ENCODE results near the gene STS. TPM values are rescaled to one million over a fixed set of nuclear protein-coding genes. Genes with fewer than 3 reads are reported as not detected.

The STS gene
- total and polyA plus RNA-seq, 8 donors: 1.1 to 8.7 (median 2.6) TPM

DNA sequence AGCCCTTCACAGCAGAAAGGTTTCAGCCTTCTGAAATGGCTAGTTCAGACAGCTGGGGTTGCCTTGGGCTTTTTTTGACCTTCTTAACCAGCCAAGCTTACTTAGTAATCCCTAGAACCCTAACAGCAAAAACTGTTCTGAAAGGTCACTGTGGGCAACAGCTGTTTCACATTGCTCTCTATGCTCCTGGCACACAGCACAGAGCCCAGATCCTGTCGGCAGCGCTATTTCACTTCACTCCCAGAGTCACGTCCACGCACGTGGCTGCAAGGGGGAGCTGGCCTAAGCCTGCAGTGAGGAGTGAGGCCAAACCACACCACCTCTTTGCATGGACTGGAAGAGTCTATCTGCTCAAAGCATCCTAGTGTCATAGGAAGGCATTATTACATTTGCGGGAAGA is 32.0 kb upstream of the STS start:
- intact Hi-C loops (cut with DNase I): no loop called here
- FAIRE-seq: no peak
- Histone ChIP-seq H3K27ac (no peak overlapping the region), H3K27me3 (no peaks in the 10 kb centered on the region), H3K9me3 (no peaks in the 10 kb centered on the region), H3K4me1 (peaks cover 13 to 23% (median 16%) of the 10 kb centered on the region in 3 donors), H3K4me3 (no peak overlapping the region), H3K36me3 (no peaks in the 10 kb centered on the region)
- 72 to 76% methylated on average over 6 of the region's 6 CpGs for WGBS, 2 donors
- peak in 1 of 4 donors; percentile 37 for ATAC-seq
- TF ChIP-seq, protein P1, sequence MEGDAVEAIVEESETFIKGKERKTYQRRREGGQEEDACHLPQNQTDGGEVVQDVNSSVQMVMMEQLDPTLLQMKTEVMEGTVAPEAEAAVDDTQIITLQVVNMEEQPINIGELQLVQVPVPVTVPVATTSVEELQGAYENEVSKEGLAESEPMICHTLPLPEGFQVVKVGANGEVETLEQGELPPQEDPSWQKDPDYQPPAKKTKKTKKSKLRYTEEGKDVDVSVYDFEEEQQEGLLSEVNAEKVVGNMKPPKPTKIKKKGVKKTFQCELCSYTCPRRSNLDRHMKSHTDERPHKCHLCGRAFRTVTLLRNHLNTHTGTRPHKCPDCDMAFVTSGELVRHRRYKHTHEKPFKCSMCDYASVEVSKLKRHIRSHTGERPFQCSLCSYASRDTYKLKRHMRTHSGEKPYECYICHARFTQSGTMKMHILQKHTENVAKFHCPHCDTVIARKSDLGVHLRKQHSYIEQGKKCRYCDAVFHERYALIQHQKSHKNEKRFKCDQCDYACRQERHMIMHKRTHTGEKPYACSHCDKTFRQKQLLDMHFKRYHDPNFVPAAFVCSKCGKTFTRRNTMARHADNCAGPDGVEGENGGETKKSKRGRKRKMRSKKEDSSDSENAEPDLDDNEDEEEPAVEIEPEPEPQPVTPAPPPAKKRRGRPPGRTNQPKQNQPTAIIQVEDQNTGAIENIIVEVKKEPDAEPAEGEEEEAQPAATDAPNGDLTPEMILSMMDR (IDR thresholded peaks at IDR 0.05): no peak
- DNase-seq: no peak

DNA sequence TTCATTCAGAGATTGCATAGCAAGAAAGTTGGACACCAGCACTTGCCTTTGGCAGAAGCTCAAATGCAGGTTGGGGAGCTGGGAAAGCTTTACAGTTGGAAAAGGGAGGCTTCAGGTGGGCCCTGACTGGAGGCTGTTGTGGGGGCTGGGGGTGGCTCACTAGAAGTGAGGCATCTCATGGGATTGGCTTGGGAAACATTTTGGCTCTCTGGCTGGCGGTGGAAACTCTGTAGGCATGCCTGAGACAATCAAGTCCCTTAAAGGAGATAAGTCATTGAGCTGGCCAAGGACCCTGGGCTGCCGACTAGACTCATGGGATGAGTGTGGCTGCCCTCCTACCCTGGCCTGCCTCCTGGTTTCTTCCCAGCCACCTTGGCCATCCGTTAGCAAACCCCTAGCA is 31.4 kb upstream of the STS start:
- Histone ChIP-seq H3K27ac (no peak overlapping the region), H3K9me3 (no peaks in the 10 kb centered on the region), H3K27me3 (no peaks in the 10 kb centered on the region), H3K4me1 (peaks cover 18 to 29% (median 21%) of the 10 kb centered on the region in 3 donors), H3K36me3 (no peaks in the 10 kb centered on the region), H3K4me3 (no peak overlapping the region)
- ATAC-seq (no peak), DNase-seq (no peak), FAIRE-seq (no peak)
- intact Hi-C loops (cut with DNase I): no loop called here
- WGBS, 2 donors: 93 to 94% methylated on average over 3 of the region's 3 CpGs
- TF ChIP-seq, protein P1 (IDR thresholded peaks at IDR 0.05): no peak

GRCh38 chrX:7117587-7117986 is 29.9 kb upstream of the STS start:
- Histone ChIP-seq H3K27me3 (no peaks in the 10 kb centered on the region), H3K9me3 (no peaks in the 10 kb centered on the region), H3K4me3 (no peak overlapping the region), H3K4me1 (peaks cover 20 to 30% (median 22%) of the 10 kb centered on the region in 3 donors), H3K27ac (no peak overlapping the region), H3K36me3 (no peaks in the 10 kb centered on the region)
- DNase-seq (no peak), ATAC-seq (no peak), FAIRE-seq (no peak)
- WGBS, 2 donors: 94 to 98% methylated on average over 3 of the region's 3 CpGs
- TF ChIP-seq, protein P1 (IDR thresholded peaks at IDR 0.05): no peak
- intact Hi-C loops (cut with DNase I): no loop called here

DNA sequence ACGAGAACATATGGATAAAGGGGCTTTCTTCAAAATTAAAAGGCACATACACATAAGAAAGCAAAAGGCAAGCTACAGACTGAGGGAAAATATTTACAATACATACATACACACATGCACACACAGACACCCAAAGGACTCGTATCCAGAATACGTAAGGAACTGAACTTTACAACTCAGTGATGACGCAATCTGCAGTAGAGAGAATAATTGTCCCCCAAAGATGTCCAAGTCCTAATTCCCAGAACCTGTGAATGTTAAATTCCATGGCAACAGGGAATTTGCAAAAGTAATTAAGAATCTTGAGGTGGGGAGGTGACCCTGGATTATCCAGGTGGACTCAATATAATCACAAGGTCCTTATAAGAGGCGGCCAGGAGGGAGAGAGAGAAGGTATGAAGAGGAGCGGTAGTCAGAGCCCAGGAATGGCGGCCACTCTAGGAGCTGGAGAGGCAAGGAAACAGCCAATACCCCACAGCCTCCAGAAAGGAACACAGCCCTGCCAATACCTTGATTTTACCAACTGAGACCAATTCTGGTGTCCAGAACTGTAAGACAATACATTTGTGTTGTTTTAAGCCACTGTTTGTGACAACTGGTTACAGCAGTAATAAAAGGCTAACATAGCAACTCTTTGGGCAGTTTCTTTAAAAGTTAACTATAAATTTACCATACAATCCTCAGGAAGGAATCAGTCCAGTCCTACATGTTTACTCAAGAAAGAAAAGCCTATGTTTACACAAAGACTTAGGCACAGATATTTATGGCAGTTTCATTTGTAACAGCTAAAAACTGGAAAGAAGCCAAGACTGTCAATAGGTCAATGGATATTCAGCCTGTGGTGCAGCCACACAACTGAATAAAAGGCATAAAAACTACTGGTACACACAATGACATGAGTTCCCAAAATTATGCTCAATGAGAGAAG is 27.3 kb upstream of the STS start:
- intact Hi-C loops (cut with DNase I): no loop called here
- WGBS, 2 donors: 62 to 81% methylated on average over 7 of the region's 7 CpGs
- DNase-seq: no peak
- no peaks in the 10 kb centered on the region for H3K27me3 ChIP-seq
- ATAC-seq: peak; percentile 78 to 92 (median 88)
- TF ChIP-seq, protein P1 (IDR thresholded peaks at IDR 0.05): no peak
- peak overlapping the region in 3 of 4 donors; percentile 4 to 70 (median 48) for H3K27ac ChIP-seq
- peaks cover 20 to 30% (median 22%) of the 10 kb centered on the region in 3 donors for H3K4me1 ChIP-seq
- H3K4me3 ChIP-seq: no peak overlapping the region
- H3K36me3 ChIP-seq: no peaks in the 10 kb centered on the region
- FAIRE-seq: no peak
- H3K9me3 ChIP-seq: no peaks in the 10 kb centered on the region

DNA sequence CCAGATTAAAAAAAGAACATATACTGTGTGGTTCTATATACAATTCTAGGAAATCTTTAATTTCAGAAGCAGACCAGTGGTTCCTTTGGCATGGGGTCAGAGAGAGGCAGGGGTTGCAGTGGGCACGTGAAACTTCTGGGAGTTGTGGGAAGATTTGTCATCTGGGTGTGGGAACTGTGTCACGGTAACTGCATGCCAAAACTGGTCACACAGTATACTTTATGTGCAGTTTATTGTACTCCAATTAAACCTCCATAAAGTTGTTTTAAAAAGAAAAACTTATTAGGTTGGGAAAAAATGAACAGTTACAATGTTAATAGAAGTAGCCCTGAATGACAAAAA is 26.7 kb upstream of the STS start:
- DNase-seq: no peak
- peak; percentile 25 to 60 (median 54) for ATAC-seq

More for the DNA sequence above, 26.7 kb upstream of the STS start:
- H3K4me1 ChIP-seq: peaks cover 20 to 27% (median 22%) of the 10 kb centered on the region in 3 donors
- H3K27me3 ChIP-seq: no peaks in the 10 kb centered on the region
- H3K27ac ChIP-seq: peak overlapping the region in 2 of 4 donors; percentile 48 to 70
- TF ChIP-seq, protein P1 (IDR thresholded peaks at IDR 0.05): no peak
- H3K9me3 ChIP-seq: no peaks in the 10 kb centered on the region
- H3K4me3 ChIP-seq: no peak overlapping the region
- 6 to 7% methylated on average over 2 of the region's 2 CpGs for WGBS, 2 donors
- no peaks in the 10 kb centered on the region for H3K36me3 ChIP-seq
- FAIRE-seq: no peak
- intact Hi-C loops (cut with DNase I): no loop called here
